Activated effector memory CD4-positive, alpha-beta T cell treated with anti-CD3 and anti-CD28 coated beads, Interleukin-2, amount 50 U/mL, for 16 hours (primary cell): Measurements from ENCODE around the gene GRIK1.
"Not testable (repeated sequence)": the region's sequence is repeated elsewhere in the genome, so short reads cannot be mapped to it uniquely, and the experiment has no call there.

Source experiments
- DNase-seq: peaks from one replicate; pipeline ENCODE4 v3.0.0-alpha.2; 2020

Gene GRIK1

DNA sequence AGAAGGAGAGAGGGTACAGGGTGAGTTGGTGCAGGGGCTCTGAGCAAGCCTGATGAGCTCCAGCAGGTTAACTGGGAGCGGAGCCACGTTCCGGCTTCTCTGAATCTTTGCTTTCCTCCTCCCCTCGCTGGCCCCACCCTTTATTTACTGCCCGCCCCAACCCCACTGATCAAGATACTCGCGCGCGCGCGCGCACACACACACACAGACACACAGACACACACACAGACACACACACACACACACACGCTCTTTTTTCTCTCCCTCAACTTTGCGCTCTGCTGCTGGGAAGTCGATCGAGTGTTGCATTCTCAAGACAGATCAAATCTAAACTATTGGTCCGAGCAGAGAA, at the start of gene GRIK1:
Gene GRIK1 (minus strand): TSS at position 73 of the 352 bp plus-strand sequence.
- no peak for DNase-seq

DNA sequence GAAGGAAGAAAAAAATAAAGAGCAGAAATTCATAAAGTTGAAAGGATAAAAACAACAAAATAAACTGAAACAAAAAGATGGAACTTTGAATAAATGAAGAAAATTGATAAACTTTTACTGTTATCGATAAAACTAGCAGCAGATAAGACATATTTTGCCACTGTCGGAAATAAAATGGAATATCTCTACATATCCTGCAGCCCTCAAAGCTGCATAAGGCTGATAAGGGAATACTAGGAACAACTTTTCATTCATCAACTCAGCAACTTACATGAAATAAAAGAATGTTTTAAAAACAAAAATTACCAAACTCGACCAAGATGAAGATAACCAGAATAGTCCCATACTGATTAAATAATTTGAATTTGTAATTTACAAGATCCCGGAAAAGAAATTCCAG, 48.0 kb upstream of the GRIK1 start:
- DNase-seq, result no peak

DNA sequence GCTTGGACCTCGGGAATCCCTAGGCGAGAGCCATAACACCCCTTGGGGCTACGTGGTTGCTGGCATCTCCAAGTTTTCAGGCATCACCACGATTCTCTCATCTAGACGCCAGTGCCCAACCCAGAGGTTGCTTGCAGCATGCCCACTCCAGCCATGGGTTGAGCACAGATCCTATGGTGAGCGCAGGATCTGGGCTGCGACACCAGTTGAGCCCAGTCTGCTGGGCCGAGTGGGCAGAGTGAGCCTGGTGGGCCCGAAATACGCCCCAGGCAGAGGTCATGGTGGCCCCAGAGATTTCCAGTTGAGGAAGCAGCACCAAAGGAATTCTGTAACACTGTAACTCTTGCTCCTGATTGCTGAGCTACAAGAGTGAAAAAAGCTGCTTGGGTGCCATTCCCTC, 46.1 kb upstream of the GRIK1 start:
- DNase-seq, result no peak

DNA sequence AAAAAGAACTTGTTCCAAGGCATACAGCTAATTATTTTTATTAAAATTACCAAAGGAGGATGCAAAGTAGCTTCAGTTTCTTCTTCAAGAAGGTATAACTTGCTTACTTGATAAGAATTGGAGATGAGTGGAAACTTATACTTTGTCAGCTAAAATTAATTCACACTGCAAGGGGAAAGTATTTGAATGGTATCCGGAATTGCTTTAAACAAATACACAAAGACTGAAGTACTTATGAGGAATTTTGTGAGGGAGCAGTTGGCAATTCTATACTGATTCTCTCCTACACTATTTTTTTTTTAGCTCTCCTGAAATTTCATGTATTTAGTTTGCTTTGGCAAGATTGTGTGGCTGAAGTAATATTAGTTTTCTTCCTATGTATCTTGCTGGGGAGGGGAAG, 39.2 kb upstream of the GRIK1 start:
- DNase-seq, result no peak

DNA sequence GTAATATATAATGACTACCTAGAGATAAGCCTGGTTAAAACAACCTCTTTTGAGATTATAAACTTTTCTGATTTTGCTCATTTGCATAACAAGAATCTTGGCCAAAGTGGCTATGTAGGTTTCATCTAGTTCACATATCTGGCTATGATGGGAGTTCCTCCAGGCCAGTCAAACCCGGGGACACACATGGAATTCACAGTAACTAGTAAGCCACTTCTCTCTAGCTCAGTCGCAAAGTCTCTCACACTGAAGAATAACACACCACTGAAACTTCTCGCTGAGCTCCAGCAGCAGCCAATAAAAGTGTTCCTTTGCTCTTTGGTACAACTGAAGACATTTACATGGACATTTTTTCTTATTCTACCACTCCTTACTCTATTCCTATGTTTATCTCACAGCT, 36.0 kb upstream of the GRIK1 start:
- DNase-seq, result no peak

DNA sequence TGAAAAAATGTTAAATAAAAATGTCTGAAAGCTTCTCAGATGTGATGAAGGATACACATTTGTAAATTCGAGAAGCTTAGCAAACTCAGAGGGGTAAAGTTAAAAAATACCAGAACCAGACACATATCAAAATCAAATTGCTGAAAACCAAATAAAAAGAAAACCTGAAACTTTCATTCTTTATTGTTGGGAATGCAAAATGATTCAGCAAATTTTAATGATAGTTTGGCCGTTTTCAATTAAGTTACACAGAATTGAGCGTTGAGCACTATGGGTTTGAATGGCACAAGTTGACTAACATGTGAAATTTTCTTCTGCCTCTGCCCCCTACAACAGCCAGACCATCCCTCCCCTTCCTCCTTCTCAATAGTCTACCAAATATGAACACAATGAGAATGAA, 33.5 kb upstream of the GRIK1 start:
- DNase-seq, result no peak

DNA sequence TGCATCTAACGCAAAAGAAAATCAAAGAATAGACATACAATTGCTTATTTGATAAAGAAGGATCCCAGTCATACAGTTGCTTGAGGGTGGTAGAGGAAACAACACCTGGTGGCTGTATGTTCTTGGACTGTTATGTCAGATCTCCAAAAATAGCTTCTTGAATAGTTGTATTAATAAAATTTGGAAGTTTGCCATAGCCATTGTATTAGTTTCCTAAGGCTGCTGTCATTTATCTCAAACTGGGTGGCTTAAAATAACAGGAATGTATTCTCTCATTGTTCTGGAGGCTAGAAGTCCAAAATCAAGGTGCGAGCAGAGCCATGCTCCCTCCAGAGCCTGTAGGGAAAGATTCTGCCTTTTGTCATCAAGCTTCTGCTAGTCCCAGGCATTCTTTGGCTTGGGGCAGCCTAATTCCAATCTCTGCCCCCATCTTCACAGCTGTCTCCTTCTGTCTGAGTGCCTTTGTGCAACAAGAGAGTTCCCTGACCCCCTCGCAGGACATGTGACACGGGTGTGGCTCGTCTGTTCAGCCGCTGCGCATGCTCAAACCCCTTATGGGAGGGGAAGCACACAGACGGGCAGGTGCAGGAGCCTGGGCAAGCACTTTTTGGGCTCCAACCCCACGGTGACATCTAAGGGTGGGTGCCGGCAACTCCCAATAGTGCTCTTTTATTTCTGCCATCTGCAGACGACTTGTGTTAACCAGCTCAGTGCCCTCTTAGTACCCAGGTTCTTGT, 21.7 kb upstream of the GRIK1 start:
- DNase-seq, result no peak

DNA sequence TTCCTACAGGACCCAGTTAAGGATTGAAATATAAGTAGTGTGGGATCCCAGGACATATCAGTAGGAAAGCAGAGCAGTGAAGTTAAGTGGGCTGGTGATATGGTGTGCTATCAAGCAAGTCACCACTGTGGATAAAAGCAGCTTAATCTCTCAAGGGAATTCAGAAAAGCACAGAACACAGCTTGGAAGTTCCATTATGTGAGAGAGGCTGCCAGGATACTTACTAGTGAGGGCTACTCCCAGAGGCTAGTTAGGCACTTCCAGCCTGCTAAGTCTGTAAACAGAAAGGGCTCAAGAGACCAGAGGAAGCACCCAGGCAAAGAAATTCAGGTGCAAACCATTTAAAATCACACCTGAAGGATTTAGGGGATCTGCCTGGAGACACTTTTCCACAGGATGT, 18.8 kb upstream of the GRIK1 start:
- DNase-seq, result no peak

DNA sequence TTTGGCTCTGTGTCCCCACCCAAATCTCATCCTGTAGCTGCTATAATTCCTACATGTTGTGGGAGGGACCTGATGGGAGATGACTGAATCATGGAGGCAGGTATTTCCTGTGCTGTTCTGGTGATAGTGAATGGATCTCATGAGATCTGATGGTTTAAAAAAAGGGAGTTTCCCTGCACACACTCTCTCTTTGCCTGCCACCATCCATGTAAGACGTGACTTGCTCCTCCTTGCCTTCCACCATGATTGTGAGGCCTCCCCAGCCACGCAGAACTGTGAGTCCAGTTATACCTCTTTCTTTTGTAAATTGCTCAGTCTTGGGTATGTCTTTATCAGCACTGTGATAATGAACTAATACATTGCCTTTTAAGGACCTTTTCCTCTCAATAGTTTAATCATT, 18.2 kb upstream of the GRIK1 start:
- not testable (repeated sequence) for DNase-seq

DNA sequence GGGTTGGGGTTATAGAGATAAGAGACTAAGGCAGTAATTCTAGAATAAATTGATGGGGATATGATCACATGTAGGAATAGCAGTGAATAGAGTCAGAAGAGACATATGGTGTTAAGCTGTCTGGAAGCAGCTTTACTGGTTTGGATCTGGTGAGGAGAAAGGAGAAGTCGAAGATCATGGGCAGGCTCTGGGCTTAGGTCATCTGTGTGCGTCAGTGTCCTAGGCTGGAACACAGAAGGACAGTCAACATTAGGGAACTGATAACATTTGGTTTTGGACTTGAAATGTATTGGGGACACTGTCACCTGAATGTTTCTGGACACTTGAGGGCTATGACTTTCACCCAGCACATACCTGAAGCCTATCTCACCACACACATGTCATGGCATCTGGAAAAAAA, 13.9 kb upstream of the GRIK1 start:
- DNase-seq, result no peak

DNA sequence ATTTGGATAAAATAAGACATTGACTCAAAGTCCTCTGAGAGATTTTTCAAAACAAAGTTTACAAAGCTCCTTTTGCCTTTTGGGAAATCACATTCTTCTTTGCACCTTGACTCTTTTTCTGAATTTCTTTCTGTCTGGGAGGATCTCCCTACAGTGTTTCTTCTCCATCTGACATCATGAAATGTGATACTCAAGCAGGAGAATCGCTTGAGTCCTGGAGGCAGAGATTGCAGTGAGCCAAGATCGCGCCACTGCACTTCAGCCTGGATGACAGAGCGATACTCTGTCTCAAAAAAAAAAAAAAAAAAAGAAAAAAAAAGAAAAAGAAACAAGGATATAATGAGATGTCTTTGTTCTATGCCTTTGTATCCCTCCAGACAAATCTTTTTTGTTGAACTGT, 13.3 kb upstream of the GRIK1 start:
- no peak for DNase-seq

DNA sequence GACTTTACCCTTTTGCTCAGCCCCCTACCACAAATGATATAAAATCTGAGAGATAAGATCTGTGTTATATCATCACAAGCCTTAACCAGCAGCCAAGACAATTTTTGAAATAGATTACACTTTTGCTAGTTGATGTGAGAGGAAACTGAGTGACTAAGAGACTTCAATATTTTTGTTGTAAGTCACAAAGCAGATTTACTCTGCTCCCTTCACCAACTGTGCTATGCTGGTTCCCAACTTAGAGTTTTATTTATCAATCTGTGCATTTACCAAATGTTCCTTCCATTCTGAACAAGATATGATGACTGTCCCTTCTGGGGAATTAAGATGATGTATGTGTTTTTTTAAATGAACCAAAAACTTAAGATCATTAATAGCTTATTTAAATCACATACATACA, 12.1 kb upstream of the GRIK1 start:
- DNase-seq, result no peak

DNA sequence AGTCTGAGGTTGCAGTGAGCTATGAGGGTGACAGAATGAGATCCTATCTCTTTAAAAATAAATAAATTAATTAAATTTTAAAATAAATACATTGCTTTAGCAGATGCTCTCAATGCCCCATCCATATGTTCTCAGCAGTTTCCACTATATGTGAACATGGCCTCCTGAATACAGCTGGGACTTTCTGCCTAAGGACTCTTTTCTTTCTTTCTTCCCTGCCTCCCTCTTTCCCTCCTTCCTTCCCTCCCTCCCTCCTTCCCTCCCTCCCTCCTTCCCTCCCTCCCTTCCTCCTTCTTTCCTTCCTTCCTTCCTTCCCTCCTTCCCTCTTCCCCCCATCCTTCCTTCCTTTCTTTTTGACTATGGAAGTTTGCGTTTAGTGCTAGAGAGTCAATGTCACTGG, 10.2 kb upstream of the GRIK1 start:
- DNase-seq, result no peak

DNA sequence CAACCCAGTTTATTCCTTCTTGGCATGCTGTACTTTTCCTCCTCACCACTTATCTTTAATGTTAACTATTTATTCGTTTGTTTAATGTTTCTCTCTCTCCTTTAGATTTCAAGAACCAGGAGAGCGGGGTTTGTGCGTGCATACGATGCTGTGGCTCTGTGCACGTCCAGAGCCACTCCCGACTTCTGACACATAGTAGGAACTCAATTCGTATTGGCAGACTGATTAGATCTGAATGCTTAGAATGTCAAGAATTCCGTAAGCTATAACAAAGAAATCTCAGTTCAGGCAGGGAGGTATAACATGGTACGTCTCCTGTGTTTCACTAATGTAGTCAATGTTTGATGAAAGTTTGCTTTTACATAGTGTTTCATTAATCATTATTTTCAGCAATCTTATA, 7.3 kb upstream of the GRIK1 start:
- DNase-seq, result no peak

DNA sequence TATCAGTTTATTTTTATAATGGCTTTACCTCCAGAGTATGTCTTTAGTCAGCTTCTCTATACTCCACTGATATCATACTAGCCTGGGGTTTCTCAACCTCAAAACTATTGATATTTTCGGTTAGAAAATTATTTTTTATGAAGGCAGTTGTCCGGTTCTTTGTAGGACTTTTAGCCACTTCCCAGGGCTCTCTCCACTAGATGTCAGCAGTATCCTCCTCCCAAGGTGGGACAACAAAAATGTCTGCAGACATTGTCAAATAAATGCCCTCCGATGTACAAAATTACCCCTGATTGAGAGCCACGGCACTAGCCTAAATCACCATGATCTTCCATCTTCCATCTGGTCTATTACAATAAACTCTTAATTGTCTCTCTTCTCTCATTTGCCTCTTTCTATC, 4.1 kb upstream of the GRIK1 start:
- DNase-seq, result no peak

DNA sequence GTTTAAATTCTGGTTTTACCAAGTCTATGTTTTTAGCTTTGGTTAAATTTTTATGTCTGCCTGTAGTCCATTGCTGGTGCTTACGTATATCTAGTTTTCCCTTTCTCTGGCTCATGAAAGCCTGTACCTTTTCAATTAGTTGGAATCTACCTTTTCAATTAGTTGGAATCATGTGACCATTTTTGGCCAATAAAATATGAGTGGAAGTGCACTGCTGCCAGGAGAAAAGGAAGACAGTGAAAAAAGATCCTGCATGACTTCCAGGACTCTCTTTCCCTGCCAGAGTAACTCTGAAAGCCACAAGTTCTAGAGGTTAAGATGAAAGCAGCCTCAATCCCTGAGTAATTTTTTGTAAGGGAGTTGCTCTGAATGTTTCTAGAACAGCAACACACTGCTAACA, 2.2 kb upstream of the GRIK1 start:
- DNase-seq, result no peak

DNA sequence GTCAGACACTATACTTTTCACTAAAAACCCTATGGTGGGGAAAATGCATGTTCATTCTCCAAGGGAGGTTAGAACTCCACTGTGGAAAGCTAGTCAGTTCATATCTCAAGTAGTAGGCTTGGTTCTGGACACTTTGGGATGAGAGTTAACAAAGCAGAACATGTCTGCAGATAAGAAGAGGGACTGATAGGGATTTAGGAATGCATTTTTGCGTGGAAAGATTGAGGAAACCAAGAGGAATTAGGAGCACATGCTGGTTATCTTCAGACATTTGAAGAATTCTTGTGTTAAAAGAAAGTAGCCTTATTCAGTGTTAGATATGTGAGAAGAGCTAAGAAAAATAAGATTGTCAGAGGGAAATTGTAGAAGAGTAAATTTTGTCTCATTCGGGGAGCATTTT, 1.2 kb upstream of the GRIK1 start:
- DNase-seq, result no peak

DNA sequence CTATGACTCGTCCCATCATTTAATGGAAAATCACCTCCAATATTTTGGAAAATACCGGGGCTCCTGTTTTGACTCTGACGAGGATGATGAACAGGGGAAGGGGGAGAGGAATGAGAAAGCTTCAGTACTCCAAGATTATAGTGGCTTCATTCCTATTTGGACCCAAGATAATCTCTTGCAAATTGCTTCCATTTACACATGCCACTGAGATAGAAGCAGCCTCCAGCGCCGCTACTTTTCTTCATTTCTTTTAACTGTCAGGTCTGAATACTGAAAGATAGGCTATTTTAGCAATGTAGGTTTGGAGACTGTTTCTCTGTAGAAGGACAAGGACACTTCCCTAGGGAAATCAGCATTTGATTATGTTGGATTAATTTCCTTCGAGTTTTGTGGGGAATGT, 565 bp upstream of the GRIK1 start:
- DNase-seq, result no peak

DNA sequence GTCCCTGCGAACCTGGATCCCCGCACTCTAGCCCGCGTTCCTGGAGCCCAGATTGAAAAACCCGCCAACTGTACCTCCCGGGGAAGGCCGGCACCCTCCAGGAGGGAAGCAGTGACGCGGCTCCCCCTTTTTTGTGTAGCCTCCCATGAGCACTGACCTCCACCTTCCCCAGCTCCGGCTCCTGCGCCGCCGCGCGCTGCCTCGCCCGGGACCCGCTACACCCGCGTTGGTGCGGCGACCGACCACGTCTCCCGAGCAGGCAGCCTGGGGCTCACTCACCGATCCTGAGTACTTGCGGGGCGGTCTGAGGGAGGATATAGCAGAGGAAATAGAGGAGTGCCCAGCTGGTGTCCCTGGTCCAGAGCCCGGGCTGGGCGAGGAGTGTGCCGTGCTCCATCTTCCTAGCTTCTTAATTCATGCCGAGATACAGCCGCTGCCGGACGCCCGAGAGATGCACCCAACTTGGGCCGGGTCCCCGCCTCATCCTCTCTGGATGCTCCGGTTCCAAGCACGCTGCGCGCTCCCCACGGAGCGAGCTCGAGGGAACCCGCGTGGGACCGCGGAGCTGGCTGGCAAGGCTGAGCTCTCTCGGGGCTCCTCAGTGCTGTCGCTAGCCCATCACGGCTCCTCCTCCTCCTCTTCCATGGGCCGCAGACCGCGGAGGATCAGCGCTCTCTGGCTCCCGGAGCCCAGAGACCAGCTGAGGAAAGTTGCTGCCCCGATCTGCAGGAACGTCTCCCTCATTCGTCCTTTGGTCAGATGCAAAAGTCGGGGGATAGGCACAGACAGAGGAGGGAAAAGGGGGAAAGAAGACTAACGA, 482 bp downstream of the GRIK1 start:
- DNase-seq, result no peak

DNA sequence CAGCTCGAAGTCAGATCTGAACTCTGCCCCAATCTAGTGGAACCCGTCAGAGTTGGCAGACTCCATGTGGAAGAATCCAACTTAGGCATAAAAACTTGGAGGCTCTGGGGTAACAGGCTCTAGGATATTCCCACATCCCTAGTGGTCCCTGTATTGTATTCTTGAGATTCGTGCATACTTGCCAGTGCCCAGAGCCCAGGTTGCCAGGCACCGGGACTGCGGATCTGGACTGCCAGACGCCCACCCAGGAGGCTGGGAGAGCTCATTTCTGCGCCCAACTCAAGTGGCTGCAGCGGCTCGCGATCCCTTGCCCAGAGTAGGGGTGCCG, 1.1 kb downstream of the GRIK1 start:
- DNase-seq, result no peak

DNA sequence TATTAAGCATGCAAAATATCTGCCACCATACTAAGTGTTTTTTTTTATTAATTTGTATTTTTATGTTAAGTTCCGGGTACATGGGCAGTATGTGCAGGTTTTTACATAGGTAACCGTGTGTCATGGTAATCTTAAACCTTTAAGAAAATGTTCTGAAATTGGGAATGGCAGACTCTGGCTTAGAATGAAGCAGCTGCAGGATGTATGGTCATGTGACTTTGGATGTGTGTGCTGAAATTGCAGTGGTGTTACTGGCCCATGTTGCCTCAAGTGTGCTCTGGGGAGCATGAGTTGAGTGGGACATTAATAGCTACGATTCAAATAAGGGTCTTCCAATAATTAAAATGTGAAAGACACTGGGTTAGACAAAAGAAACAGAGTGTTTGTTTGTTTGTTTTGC, 6.7 kb downstream of the GRIK1 start:
- DNase-seq, result no peak

DNA sequence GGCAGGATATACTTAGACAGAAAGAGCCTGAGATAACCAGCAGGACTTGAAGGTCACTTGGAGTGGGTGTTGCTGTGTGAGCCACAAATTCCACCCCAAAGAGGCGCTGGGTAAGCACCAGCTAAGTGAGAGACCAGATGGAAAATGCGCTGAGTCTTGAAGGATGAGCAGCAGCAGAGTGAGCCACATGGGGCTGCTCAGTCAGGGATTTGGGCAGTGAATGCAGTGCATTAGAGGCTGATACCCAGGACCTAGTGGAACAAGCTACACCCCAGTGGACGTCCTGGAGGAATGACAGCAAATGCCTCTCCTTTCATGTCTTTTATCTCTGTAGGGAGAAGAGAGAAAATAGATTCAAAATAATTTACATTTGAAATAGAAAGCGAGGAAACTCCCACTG, 11.3 kb downstream of the GRIK1 start:
- no peak for DNase-seq

DNA sequence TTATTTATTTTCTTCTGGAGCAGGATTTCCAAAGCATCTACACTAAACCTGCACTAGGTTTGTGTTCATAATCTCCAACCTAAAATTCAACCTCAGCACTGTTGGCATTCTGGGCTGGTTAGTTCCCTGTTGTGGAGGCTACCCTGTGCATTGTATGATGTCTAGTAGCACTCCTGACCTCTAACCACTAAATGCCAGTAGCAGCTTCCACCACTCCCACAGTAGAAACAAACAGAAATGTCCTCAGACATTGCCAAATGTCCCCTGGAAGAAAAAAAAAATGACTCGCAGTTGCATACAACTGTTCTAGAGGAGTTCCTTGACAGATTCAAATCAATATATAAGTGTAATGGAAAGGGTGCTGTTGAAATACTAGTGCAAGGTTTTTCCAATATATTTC, 18.9 kb downstream of the GRIK1 start:
- no peak for DNase-seq

DNA sequence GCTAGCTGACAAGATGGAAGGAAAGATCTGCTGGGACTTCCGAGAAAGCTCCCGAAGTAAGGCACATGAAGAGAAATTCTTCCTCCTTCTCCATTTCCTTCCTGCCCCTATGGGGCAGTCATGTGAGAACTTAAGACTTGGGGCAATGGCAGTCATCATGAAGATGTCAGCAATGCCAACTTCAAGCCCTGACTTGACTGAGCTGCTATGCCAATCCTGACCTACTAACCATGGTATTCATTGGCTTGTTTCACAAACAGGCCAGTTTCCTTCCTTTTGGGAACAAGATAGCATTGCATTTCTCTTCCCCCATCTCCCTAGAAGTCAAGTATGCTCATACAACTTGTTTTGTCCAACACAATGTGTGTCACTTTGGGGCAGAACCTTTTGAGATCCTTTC, 25.5 kb downstream of the GRIK1 start:
- DNase-seq, result no peak

DNA sequence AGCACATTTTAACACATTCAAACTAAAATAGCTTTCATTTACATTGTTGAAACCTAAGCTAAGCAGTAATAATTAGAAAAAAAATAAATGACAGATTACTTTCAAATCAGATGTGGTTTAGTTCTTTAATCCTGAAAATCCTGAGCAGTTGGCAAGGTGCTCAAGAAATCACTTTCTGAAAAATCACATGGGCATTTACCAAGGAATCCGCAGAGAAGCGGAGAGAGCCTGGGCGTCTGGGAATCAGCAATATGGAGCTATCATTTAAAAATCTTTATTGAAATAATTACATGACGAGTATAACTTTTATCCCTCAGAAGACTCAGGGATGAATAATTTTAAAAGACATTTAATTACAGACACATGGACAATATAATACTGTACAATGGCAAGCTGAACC, 30.2 kb downstream of the GRIK1 start:
- DNase-seq, result no peak
